ENCODE results near the gene FAM83E.
"Not testable (repeated sequence)": the region's sequence is repeated elsewhere in the genome, so short reads cannot be mapped to it uniquely, and the experiment has no call there.

The FAM83E gene

DNA sequence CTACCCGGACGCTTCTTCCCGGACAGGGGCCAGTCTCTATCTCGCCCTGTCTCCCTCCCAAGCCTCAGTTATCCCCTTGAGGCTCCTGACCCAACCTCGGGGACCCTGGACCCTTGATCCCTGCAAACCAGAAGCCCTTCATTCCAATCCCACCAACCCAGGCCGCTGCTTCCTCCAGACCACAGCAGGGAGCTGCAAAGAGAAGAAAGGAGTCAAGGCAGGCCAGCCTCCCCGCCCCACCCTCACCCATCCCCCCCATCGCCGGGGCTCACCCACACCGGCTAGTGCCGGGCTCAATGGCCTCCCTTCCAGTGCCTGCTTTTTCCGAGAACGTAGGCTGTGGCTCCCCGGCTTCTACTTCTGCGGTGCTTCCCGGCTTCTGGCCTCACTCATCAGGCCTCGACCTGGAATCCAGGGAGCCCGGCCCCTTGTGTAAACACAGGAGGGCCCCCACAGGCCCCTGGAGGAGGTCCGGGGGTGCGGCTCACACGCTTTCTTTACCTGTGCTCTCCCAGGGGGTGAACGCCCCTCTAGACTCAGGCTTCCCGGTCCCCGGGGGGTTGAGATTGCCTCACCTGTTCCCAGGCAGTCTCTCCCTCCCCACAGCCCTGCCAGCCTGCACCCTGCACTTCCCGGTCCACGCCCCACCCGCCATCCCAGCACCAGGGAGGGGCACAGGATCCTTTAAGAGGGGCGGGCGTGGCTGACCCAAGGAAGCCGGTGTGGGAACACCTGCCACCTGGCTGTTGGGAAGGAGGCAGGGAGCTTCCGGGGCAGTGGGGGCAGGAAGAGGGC lies at the start of gene FAM83E:
TSS of gene FAM83E (minus strand) at position 641 of the 795 bp plus-strand sequence. CDS start 1,704 bp downstream, outside the sequence.
- no peak for DNase-seq (ENCODE audit: low spot score)

DNA sequence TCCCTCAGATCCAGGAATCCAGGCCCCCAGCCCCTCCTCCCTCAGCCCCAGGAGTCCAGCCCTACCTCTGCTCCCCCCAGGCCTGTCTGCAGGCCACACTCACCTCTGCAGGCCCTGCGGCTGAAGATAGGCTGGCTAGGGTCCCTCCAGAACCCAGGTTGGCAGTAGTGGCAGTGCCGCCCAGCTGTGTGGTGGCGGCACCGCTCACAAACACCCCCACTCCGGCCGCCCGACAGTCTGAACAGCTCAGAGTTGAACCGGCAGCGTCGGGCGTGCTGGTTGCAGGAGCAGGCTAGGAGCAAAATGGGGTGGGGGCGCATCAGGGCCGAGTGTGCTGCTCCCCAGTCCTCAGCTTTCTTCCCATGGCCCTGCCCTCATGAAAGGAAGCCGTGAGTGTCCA lies 49.6 kb upstream of the FAM83E start:
- no peak for DNase-seq (ENCODE audit: low spot score)

DNA sequence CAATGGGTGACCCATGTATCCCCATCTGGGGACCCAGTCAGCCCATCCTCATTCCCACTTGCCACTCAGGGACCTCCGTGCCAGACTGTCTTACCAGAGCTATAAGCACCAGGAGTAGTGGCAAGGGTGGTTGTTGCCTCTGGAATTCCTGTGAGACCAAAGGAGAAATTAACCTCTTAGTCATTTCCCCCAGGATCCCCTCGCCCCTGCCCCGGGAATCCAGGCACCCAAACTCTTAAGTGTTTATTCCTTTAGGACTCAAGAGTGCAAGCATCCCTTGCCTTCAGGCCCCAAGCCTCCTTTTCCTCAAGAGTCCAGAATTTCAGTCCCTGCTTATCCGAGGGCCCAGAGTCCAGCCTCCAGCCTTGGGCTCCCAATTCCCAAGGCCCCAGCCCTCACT lies 48.8 kb upstream of the FAM83E start:
- DNase-seq (ENCODE audit: low spot score): no peak

GRCh38 chr19:48661711-48662090 lies 46.8 kb upstream of the FAM83E start:
- DNase-seq (ENCODE audit: low spot score): no peak

DNA sequence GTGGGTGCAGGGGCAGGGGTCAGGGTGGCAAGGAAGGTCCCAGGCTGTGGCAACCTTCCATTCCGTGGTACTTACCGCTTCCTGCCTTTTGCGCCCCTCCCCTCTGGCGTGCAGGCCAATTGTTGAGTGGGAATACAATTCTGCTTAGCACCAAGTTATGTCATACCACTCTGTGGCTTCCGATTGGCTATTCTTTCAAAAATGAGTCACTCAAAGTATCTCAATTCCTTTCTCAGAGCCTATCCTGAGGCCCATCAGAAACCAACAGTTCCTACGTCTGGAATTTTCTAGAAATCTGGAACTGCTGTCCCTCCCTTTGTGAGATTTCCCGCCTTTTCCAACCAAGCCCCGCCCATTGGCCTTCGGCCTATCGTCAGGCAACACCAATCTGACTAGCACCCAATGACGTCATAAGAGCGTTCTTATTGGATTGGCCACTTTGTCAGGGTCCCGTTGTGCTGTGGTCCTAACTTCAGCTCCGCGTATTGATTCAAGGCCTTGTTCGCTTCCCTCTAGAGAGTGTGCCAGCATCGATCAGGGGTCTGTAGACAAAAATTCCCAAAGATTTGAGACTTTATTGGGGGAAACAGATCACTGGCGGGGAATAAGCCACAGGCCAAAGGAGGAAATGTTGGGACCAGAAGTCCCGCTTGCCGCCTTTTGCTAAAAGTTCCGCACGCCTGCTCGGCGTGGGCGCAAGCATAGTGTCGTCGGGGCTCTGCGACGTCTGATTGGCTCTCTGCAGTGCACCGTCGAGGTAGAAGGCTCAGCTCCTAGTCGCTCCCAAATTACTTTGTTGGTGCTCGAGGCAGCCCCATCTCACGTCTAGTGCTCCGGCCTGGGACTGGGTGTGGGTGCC lies 46.2 kb upstream of the FAM83E start:
- DNase-seq (ENCODE audit: low spot score): peak; percentile 86

- DNase-seq (ENCODE audit: low spot score): no peak
Observed at GRCh38 chr19:48659768-48660167, 44.9 kb upstream of the FAM83E start.

GRCh38 chr19:48658483-48658882 lies 43.6 kb upstream of the FAM83E start:
- DNase-seq (ENCODE audit: low spot score): no peak

GRCh38 chr19:48657828-48658227 lies 43.0 kb upstream of the FAM83E start:
- not testable (repeated sequence) for DNase-seq (ENCODE audit: low spot score)

DNA sequence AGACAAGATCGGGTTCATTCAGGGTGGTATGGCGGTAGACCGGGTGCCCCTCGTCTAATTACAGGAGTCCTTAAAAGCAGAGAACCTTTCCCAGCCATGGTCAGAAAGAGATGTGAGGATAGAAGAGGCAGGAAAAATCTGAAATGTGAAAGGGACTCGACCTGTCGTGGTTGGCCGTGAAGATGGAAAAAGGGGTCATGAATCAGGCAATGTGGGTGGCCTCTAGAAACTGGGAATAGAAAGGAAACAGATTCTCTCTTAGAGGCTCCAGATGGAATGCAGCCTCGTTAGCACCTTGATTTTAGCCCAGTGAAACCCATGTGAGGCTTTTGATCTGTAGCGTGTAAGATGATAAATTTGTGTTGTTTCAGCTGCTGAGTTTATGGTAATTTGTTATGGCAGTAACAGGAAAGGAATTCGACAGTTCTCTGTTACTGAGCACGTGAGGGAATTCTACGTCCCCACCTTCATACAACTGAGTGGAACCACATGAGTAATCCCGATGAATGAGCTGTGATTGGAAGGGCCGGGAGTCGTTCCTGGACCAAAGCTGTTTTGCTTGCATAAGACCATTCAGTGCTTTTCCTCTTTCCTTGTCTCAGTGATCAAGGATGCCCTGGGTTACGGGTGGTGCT lies 42.1 kb upstream of the FAM83E start:
- no peak for DNase-seq (ENCODE audit: low spot score)

DNA sequence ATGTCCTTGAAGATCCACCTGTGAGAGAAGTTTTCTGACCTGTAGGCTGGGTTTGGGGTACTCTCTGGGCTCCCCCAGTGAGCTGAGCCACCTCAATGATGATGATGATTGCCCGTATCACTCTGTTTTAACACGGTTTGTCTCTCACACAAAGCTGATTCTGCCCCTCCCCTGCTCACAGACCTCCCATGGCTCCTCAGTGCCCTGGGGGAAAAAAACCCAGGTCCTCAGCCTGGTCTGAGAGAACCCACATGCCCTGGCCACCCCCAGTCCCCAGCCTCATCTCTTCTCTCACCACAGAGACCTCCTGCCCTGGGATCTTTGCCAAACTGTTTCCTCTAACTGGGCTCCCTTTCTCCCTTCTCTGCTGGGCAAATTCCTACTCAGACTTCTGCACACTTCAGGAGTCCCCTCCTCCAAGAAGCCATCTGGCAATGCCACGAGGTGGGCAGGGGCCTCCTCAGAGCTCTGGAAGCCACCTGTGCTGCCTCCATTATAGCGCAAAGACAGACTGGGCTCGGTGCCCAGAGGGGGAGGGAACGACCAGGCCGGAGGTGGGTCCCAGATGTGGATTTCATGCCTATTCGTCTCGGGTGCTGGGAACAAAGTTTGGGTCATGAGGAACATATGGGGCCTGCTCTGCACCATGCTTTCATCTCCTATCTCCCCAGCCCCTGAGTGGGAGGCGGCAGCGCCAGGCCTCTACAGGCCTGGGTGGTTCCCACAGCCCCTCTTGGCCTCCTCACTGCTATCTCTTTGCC lies 39.6 kb upstream of the FAM83E start:
- DNase-seq (ENCODE audit: low spot score): no peak

DNA sequence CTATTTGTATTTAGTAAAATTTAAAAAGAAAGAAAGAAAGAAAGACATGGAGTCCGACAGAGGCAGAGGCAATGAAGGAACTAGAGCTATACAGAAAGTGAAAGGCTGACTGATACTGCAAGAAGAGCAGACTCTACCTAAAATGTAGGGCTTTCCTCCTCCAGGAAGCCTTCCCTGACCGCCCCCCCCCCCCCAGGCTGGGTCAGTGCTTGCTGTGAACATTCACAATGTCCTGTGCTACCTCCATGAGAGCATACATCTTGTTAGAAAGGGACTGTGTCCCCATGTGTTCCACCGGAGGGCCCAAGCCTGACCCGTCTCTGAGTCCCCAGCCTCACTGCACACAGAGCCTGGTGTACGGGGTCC lies 36.8 kb upstream of the FAM83E start:
- no peak for DNase-seq (ENCODE audit: low spot score)

- no peak for DNase-seq (ENCODE audit: low spot score)
Observed at GRCh38 chr19:48650974-48651682, 36.3 kb upstream of the FAM83E start.

GRCh38 chr19:48648134-48648533 lies 33.3 kb upstream of the FAM83E start:
- DNase-seq (ENCODE audit: low spot score): no peak

DNA sequence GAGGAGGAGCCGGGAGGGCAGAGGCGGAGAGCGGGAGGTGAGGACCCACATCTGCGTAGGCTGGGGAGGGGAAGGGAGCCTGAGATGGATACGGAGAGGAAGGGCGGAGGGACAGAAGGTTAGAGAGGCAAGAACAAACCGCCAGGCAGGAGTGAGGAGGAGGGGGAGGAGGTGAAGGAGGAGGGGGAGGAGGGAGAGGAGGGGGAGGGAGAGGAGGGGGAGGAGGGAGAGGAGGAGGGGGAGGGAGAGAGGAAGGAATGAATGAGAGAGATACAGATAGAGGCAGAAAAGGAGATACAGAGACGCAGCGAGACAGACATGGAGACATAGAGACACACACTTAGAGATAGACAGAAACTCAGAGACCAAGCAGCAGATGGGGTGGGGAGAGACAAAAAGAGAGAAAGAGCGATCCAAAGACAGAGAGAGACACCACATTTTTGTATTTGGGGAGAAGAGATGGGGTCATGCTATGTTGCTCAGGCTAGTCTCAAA lies 31.9 kb upstream of the FAM83E start:
- no peak for DNase-seq (ENCODE audit: low spot score)

GRCh38 chr19:48646001-48646721 lies 31.3 kb upstream of the FAM83E start, which contains the start of gene CA11:
Gene CA11, minus strand, starts transcription at chr19:48646187. Its CDS starts 555 bp downstream, at chr19:48645632.
- peak; percentile 67 for DNase-seq (ENCODE audit: low spot score)

GRCh38 chr19:48645620-48646000 lies 30.7 kb upstream of the FAM83E start:
- no peak for DNase-seq (ENCODE audit: low spot score)

DNA sequence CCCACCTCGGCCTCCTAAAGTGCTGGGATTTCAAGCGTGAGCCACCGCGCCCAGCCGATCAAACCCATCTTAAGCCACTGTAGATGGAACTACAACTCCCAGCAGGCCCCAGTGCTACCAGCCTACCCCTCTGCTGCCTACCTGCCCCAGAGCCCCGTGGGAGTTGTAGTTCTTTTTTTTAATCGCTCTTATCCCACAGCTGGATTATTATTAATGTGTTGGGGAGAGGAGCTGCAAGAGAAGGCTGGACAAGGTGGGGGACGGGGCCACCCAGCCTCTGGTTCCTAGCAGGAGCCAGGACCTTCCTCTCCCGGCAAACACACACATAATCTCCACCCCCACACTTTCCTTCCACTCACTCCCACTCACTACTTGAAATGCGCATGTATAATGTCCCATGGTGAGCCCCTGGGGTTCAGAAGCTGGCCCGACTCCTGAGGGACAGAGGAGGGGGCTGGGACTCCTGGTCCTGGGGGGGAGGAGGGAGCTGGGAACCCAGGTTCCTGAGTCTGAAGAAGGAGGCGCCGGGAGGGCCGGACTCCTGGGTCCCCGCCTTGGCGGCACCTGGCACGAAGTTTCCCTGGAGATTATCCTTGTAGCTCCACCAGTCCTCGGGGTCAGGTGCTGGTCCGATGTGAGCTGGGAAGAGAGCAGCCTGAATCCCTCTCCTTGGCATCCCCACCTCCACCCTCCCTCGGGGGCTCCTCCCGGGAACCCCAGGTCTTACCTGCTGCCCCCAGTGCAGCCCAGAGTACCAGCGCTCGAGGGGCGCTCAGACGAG lies 30.2 kb upstream of the FAM83E start:
- DNase-seq (ENCODE audit: low spot score): peak; percentile 75

GRCh38 chr19:48644355-48644754 lies 29.5 kb upstream of the FAM83E start:
- DNase-seq (ENCODE audit: low spot score): no peak

DNA sequence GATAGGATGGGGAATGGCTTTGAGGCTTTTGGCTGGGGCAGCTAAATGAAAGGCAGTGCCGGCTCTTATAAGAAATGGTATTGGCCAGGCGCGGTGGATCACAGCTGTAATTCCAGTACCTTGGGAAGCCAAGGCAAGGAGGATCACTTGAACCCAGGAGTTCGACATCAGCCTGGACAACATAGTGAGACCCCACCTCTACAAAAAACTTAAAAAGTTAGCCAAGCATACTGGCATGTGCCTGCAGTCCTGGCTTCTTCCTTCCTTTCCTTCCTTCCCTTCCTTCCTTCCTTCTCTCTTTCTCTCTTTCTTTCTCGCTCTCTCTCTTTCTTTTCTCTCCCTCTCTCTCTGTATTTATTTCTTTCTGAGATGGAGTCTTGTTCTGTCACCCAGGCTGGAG lies 28.0 kb upstream of the FAM83E start:
- DNase-seq (ENCODE audit: low spot score): no peak

- DNase-seq (ENCODE audit: low spot score): no peak
Observed at GRCh38 chr19:48641850-48642249, 27.0 kb upstream of the FAM83E start.
